PC-3 (cell line): ENCODE data around the gene ISG20.

Experiments used
- EZH2 ChIP-seq: fragments of 300-600 bp; sonication (generic); IDR thresholded peaks from one replicate; pipeline ENCODE4 v1.6.1; 2017; ENCODE audit warnings: antibody characterized with exemption, mild to moderate bottlenecking, low read length; ENCODE audit not compliant: unreplicated experiment
- EZH2phosphoT487 ChIP-seq: fragments of 300-600 bp; sonication (generic); IDR thresholded peaks from 2 replicates; pipeline ENCODE4 v1.6.1; 2018; ENCODE audit warnings: mild to moderate bottlenecking, antibody characterized with exemption, low read length, borderline replicate concordance
- TF ChIP-seq, protein P1 (sequence below): fragments of 300-600 bp; sonication (generic); conservative IDR thresholded peaks from 2 replicates; pipeline ENCODE4 v1.5.1; 2017; ENCODE audit warnings: antibody characterized with exemption, low read depth, mild to moderate bottlenecking, low read length

GRCh38 chr15:88703533-88703932 is 64.7 kb downstream of the ISG20 start:
- TF ChIP-seq, protein P1, sequence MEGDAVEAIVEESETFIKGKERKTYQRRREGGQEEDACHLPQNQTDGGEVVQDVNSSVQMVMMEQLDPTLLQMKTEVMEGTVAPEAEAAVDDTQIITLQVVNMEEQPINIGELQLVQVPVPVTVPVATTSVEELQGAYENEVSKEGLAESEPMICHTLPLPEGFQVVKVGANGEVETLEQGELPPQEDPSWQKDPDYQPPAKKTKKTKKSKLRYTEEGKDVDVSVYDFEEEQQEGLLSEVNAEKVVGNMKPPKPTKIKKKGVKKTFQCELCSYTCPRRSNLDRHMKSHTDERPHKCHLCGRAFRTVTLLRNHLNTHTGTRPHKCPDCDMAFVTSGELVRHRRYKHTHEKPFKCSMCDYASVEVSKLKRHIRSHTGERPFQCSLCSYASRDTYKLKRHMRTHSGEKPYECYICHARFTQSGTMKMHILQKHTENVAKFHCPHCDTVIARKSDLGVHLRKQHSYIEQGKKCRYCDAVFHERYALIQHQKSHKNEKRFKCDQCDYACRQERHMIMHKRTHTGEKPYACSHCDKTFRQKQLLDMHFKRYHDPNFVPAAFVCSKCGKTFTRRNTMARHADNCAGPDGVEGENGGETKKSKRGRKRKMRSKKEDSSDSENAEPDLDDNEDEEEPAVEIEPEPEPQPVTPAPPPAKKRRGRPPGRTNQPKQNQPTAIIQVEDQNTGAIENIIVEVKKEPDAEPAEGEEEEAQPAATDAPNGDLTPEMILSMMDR = no peak
- TF ChIP-seq EZH2phosphoT487 = no peak
- TF ChIP-seq EZH2 = no peak
